ENCODE measurements around the gene NCAPG2. TPM values are rescaled to one million over a fixed set of nuclear protein-coding genes. Genes with fewer than 3 reads are reported as not detected.

The NCAPG2 gene
- total RNA-seq, 1 experiment from 2014 or later: 99.4 TPM

DNA sequence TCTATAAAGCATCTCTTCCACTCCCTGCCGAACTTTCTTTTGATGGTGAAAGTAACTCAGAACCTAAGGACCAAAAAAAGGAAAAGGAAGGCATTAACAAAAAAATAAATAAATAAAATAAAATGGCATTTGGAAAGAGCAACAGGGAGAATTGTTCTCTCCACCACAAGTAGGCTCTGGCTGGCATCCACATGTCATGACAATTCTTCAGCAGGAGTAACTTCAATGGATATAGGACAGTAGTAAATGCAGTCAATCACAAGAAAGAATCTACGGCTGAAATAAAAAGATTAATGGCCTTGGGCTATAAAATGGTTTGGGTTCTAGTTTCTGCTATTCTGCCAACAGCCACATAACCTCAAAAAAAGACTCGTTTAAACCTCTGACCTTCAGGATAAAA, 23.9 kb downstream of the NCAPG2 start:
- no peak overlapping the region for H3K4ac ChIP-seq (ENCODE audit: low read depth, low read length)
- no peaks in the 10 kb centered on the region for H3K79me1 ChIP-seq (ENCODE audit: insufficient read depth, low read depth, low read length, poor library complexity, severe bottlenecking)
- no peaks in the 10 kb centered on the region for H3K23me2 ChIP-seq (ENCODE audit: insufficient read length, low read depth, low read length, poor library complexity, severe bottlenecking)
- H3K56ac ChIP-seq (ENCODE audit: insufficient read length, low read depth, low read length): no peak overlapping the region
- H3K4me3 Mint-ChIP-seq: no peak overlapping the region
- no CpG with 5 or more reads among the region's 3 CpGs for WGBS (ENCODE audit: extremely low coverage, insufficient read length, low lambda C conversion rate)
- H3K27me3 Mint-ChIP-seq (ENCODE audit: low read depth): no peaks in the 10 kb centered on the region
- no peak overlapping the region for H2AK5ac ChIP-seq (ENCODE audit: insufficient read length, low read length)
- no peak overlapping the region for H3K27ac ChIP-seq (ENCODE audit: insufficient read length, low read depth, low read length)
- peaks cover 36 to 75% (median 73%) of the 10 kb centered on the region in 3 experiments; a peak in 6 of 7 replicates for H3K36me3 Mint-ChIP-seq (ENCODE audit: insufficient read depth in 1 of 3, low read depth in 3 of 3)
- no peaks in the 10 kb centered on the region for H3K79me2 ChIP-seq (ENCODE audit: insufficient read depth, low read length)
- no peak overlapping the region for H2BK5ac ChIP-seq (ENCODE audit: insufficient read length, low read length)
- no peak overlapping the region; a peak in 1 of 7 replicates for H3K27ac Mint-ChIP-seq
- H3T11ph ChIP-seq (ENCODE audit: low read length): no peak overlapping the region
- H3K18ac ChIP-seq (ENCODE audit: insufficient read length, low read depth, low read length): no peak overlapping the region
- H2AFZ ChIP-seq (ENCODE audit: low read length): no peak overlapping the region
- no peaks in the 10 kb centered on the region for H4K20me1 ChIP-seq (ENCODE audit: control insufficient read depth, insufficient read depth, insufficient read length)
- H3K9ac ChIP-seq (ENCODE audit: extremely low read depth, insufficient read length, low read length): no peak overlapping the region
- H4K5ac ChIP-seq (ENCODE audit: insufficient read length, low read depth, low read length): no peak overlapping the region
- no peak overlapping the region for H2BK12ac ChIP-seq (ENCODE audit: insufficient read length, low read depth, low read length)
- no peaks in the 10 kb centered on the region for H3K4me1 Mint-ChIP-seq
- no peak for DNase-seq
- no peak overlapping the region for H2BK15ac ChIP-seq (ENCODE audit: low read depth, low read length)
- TF ChIP-seq CTCF (conservative IDR thresholded peaks at IDR 0.05): no peak
- H3K27me3 ChIP-seq (ENCODE audit: insufficient read depth, low read length): no peaks in the 10 kb centered on the region
- no peaks in the 10 kb centered on the region for H3K9me3 ChIP-seq (ENCODE audit: control insufficient read depth, low read depth, low read length)
- no peak overlapping the region for H3K23ac ChIP-seq (ENCODE audit: insufficient read length, low read depth, low read length)
- H4K8ac ChIP-seq (replicated peaks; ENCODE audit: insufficient read length, low read depth, low read length): no peak overlapping the region
- no peaks in the 10 kb centered on the region for H3K9me3 Mint-ChIP-seq
- H4K91ac ChIP-seq (ENCODE audit: insufficient read length, low read depth, low read length): no peak overlapping the region
- H3K4me2 ChIP-seq (ENCODE audit: insufficient read depth, insufficient read length, low read length): no peak overlapping the region
- H3K4me1 ChIP-seq (ENCODE audit: insufficient read depth, low read length): no peaks in the 10 kb centered on the region
- H2BK20ac ChIP-seq (ENCODE audit: low read depth, low read length, poor library complexity, severe bottlenecking): no peak overlapping the region
- H2BK120ac ChIP-seq (ENCODE audit: low read depth, low read length, poor library complexity, severe bottlenecking): no peak overlapping the region
- no peak overlapping the region for H3K14ac ChIP-seq (ENCODE audit: insufficient read depth, low read length)
